Hepatocyte (in vitro differentiated cells): ENCODE measurements around the gene STK39.

Source experiments
- CTCF ChIP-seq: fragments of 200-600 bp; sonication (generic); IDR thresholded peaks from 2 replicates; pipeline ENCODE4 v1.5.1; 2016; ENCODE audit warnings: antibody characterized with exemption, mild to moderate bottlenecking; ENCODE audit not compliant: poor library complexity
- EZH2 ChIP-seq: fragments of 200-600 bp; sonication (generic); IDR thresholded peaks from 2 replicates; pipeline ENCODE4 v1.6.1; 2016; ENCODE audit warnings: antibody characterized with exemption, mild to moderate bottlenecking, borderline replicate concordance
- EZH2phosphoT487 ChIP-seq: fragments of 200-600 bp; sonication (generic); IDR thresholded peaks from one replicate; pipeline ENCODE4 v1.6.1; 2018; ENCODE audit warnings: antibody characterized with exemption, mild to moderate bottlenecking, low read depth, moderate library complexity; ENCODE audit not compliant: unreplicated experiment, severe bottlenecking

GRCh38 chr2:167990062-167990461 lies 257.3 kb downstream of the STK39 start:
- TF ChIP-seq CTCF, result no peak
- no peak for TF ChIP-seq EZH2
- no peak for TF ChIP-seq EZH2phosphoT487
